ENCODE data around the gene C7orf25.

DNA sequence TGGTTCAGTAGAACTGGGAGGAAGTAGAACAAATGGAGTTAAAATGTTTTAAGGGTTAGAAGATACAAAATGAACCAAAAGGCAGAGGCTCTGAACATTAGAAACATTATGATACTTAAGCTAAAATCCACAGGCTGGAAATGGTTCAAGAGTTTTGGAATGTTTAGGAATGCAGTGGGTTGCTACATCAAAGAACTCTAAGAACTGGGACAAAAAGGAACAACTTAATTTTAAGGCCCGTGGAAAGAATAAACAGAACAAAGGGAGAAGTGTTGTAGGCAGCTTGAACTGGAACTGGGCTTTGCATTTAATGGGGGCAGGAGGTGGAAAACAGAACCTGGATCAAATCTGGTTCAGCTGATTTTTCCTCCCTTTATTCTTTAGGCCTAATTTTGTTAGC is 3.5 kb upstream of the C7orf25 start:
- TF ChIP-seq, protein P1, sequence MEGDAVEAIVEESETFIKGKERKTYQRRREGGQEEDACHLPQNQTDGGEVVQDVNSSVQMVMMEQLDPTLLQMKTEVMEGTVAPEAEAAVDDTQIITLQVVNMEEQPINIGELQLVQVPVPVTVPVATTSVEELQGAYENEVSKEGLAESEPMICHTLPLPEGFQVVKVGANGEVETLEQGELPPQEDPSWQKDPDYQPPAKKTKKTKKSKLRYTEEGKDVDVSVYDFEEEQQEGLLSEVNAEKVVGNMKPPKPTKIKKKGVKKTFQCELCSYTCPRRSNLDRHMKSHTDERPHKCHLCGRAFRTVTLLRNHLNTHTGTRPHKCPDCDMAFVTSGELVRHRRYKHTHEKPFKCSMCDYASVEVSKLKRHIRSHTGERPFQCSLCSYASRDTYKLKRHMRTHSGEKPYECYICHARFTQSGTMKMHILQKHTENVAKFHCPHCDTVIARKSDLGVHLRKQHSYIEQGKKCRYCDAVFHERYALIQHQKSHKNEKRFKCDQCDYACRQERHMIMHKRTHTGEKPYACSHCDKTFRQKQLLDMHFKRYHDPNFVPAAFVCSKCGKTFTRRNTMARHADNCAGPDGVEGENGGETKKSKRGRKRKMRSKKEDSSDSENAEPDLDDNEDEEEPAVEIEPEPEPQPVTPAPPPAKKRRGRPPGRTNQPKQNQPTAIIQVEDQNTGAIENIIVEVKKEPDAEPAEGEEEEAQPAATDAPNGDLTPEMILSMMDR (IDR thresholded peaks at IDR 0.05) = no peak
- no peak for TF ChIP-seq POLR2A (IDR thresholded peaks at IDR 0.05)

All from lower leg skin (tissue), 3 donors.